Progenitor cell of endocrine pancreas (in vitro differentiated cells): Measurements from ENCODE around the gene TSFM. TPM values are rescaled to one million over a fixed set of nuclear protein-coding genes. Genes with fewer than 3 reads are reported as not detected.

Experiments used
- DNase-seq: peaks from one replicate; pipeline ENCODE4 v3.0.0; 2021; ENCODE audit warnings: low spot score; ENCODE audit not compliant: unreplicated experiment
- H3K27ac Mint-ChIP-seq: 2 replicates; pipeline ENCODE4 v1.8.0; 2021; ENCODE audit warnings: mild to moderate bottlenecking, moderate library complexity, mixed read lengths
- H3K27me3 Mint-ChIP-seq: 2 replicates; pipeline ENCODE4 v1.8.0; 2021; ENCODE audit warnings: mixed read lengths
- H3K36me3 Mint-ChIP-seq: 2 replicates; pipeline ENCODE4 v1.8.0; 2022; ENCODE audit warnings: mixed read lengths; ENCODE audit not compliant: insufficient read depth
- H3K4me1 Mint-ChIP-seq: 2 replicates; pipeline ENCODE4 v1.8.0; 2021; ENCODE audit warnings: low read depth, mixed read lengths
- H3K4me3 Mint-ChIP-seq: 2 replicates; pipeline ENCODE4 v1.8.0; 2021; ENCODE audit warnings: low read depth, mild to moderate bottlenecking, moderate library complexity, mixed read lengths
- H3K9me3 Mint-ChIP-seq: 2 replicates; pipeline ENCODE4 v1.8.0; 2021; ENCODE audit warnings: low read depth, mixed read lengths
- CTCF ChIP-seq: fragments of 200-600 bp; sonication (generic); IDR thresholded peaks from one replicate; pipeline ENCODE4 v1.5.0; 2021; ENCODE audit warnings: antibody characterized with exemption, mild to moderate bottlenecking; ENCODE audit not compliant: unreplicated experiment
- total RNA-seq: library from RNA; stranded (reverse); gene quantifications from 2 replicates; pipeline ENCODE4 v1.2.1, GENCODE V29; 2021

TSFM gene
- total RNA-seq, 1 donor from 2014 or later = 25.7 TPM

DNA sequence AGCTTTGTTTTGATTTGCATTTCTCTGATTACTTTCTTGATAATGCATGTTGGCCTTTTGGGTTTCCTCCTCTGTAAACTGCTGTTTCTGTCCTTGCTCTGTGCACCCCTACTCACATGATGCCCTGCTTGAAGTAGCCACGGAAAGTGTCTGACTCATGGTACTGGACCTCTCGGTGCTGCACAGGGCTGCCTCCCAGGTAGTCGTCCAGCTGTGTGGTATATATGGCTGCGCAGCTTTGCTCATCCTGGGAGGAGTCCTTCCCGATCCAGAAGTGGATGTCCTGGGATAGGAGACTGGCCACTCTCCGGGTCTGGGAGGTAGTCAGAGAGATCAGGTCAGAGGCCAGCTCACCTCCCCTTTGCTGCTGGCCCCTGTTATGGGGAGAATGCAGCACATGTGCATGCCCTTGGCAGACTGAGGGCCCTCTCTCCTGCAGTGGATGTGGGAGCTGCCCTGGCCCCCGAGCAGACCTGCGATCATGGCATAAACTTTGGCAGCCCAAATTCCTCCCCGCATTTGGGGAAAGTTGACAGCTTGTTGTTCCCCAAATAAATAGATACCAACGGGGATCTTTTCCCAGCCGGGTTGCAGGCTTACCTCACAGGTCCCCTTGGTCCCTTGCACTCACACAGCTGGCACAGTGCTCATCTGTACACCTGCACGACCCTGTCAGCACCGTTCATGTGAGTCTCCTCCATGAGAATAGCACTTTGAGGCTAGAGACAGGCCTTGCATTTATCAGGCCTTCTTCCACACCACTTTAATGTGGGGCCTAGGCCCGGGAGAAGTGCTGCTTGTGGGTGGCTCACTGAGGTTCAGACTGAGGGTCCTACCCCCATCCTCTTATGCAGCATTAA, 30.8 kb downstream of the TSFM start:
- H3K27me3 Mint-ChIP-seq = no peaks in the 10 kb centered on the region
- DNase-seq = no peak
- H3K9me3 Mint-ChIP-seq = no peaks in the 10 kb centered on the region
- no peak overlapping the region for H3K4me3 Mint-ChIP-seq
- peak overlapping the region; percentile 5 for H3K27ac Mint-ChIP-seq
- H3K4me1 Mint-ChIP-seq = peaks cover 6% of the 10 kb centered on the region
- H3K36me3 Mint-ChIP-seq = peaks cover 1% of the 10 kb centered on the region
- TF ChIP-seq CTCF = no peak

DNA sequence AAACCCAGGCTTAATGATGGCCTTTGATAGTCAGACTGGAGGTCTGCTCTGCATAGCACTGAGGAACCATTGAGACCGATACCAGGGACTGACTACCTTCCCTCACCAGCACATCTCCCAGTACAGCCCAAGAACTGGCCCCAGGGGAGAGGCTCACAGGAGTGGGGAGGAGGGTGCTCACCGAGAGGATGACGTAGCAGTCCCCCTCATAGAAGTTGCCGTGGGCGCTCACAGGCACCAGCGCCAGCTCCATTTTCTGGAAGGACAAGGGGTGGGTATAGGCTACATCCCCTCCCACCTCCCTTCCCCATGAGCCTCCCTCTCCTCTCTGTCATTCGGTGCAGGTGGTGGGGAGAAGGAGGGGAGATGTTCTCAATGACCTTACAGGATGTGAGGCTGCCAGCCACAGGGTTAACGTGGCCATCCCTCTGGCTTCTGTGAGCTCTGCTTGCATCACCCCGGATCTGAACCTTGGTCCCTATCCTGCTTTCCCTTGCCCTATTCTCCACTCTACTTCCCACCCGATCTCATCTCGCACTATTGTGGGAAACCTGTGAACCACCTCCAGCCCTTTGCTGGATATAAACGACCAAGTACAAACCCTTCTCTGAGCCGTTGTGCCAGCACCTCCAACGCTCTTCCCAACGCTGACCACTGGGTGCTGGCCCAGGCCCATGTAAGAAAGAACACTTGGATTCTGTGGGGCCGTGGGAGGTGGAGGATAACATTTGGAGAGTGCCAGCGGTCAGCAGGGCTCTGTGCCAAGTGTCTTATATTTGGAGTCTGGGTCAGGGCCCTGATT, 31.6 kb downstream of the TSFM start:
- Mint-ChIP-seq H3K36me3 (peaks cover 1% of the 10 kb centered on the region), H3K9me3 (no peaks in the 10 kb centered on the region), H3K27ac (no peak overlapping the region), H3K27me3 (no peaks in the 10 kb centered on the region), H3K4me3 (no peak overlapping the region), H3K4me1 (peaks cover 11% of the 10 kb centered on the region)
- no peak for TF ChIP-seq CTCF
- no peak for DNase-seq

GRCh38 chr12:57815177-57816000, 32.8 kb downstream of the TSFM start:
- H3K27ac Mint-ChIP-seq = no peak overlapping the region
- H3K27me3 Mint-ChIP-seq = no peaks in the 10 kb centered on the region
- no peaks in the 10 kb centered on the region for H3K9me3 Mint-ChIP-seq
- H3K4me1 Mint-ChIP-seq = peaks cover 17% of the 10 kb centered on the region
- H3K36me3 Mint-ChIP-seq = peaks cover 1% of the 10 kb centered on the region
- H3K4me3 Mint-ChIP-seq = no peak overlapping the region
- no peak for TF ChIP-seq CTCF
- DNase-seq = no peak

DNA sequence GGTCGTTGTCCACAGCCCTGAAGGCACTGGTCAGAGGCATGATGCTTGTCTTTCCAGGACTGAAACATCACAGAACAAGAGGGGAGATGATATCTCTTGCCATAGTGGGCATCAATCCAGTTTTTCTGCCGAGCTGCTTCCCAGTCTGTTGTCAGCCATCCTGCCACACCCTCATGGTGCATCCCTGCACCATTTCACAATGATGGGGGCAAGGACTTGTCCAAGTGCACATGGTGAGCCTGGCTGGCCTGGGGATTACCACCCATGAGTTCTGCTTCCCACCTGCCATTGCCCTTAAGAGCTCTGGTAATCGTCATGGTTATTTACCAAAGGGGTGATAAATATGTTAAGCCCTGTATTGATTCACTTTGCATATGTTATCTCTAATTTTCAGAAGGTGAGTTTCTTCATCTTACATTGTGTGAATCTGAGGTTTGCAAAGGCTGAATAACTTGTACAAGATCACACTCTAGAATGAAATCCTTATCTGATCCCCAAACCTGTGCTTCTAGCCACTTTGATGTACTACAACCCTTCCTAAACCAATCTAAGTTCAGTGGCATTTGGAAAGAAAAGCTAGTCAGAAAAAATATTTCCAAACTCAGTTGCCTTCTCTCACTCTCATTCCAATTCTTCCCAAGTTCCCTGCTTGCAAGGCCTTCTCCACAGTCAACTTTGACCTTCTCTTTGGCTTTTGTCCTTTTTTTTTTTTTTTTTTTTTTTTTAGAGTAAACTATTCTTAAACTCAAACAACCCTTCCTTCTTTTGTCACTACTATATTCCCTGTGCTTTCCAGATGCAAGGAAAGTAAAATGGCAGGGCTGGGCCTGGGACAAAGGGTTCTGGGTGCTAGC, 33.6 kb downstream of the TSFM start:
- H3K9me3 Mint-ChIP-seq = no peaks in the 10 kb centered on the region
- no peak overlapping the region for H3K4me3 Mint-ChIP-seq
- H3K36me3 Mint-ChIP-seq = peaks cover 4% of the 10 kb centered on the region
- H3K4me1 Mint-ChIP-seq = peaks cover 24% of the 10 kb centered on the region
- peak overlapping the region; percentile 73 for H3K27ac Mint-ChIP-seq
- no peaks in the 10 kb centered on the region for H3K27me3 Mint-ChIP-seq
- DNase-seq = no peak
- no peak for TF ChIP-seq CTCF
